Measurements from ENCODE around the gene NPAS3.

DNA sequence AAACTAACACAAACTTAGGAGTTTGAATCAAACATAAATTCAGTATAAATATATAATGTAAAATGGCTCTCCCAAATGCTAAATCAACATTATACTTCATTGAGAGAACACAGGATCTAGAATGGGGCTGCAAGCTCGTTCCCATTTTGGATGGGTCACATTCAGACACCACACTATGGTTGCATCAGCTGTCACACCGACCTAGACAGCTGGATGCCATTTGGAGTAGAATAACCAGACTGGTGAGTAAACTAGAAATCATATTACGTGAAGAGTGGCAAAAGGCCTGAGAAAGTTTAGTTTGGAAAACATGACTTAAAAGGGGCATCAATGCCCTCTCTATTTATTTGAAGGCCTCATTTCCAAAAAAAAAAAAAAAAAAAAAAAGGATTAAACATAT, 430.4 kb downstream of the NPAS3 start:
- TF ChIP-seq, protein P1, sequence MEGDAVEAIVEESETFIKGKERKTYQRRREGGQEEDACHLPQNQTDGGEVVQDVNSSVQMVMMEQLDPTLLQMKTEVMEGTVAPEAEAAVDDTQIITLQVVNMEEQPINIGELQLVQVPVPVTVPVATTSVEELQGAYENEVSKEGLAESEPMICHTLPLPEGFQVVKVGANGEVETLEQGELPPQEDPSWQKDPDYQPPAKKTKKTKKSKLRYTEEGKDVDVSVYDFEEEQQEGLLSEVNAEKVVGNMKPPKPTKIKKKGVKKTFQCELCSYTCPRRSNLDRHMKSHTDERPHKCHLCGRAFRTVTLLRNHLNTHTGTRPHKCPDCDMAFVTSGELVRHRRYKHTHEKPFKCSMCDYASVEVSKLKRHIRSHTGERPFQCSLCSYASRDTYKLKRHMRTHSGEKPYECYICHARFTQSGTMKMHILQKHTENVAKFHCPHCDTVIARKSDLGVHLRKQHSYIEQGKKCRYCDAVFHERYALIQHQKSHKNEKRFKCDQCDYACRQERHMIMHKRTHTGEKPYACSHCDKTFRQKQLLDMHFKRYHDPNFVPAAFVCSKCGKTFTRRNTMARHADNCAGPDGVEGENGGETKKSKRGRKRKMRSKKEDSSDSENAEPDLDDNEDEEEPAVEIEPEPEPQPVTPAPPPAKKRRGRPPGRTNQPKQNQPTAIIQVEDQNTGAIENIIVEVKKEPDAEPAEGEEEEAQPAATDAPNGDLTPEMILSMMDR (IDR thresholded peaks at IDR 0.05) = no peak
- TF ChIP-seq POLR2AphosphoS5 (IDR thresholded peaks at IDR 0.05) = no peak

Data from breast epithelium (tissue), 3 donors.